Measurements from ENCODE around the gene CASP9.
"Not testable (repeated sequence)": the region's sequence is repeated elsewhere in the genome, so short reads cannot be mapped to it uniquely, and the experiment has no call there.

Gene CASP9

GRCh38 chr1:15500184-15501178, 23.5 kb downstream of the CASP9 start:
- Histone ChIP-seq H3K4me3 (replicated peaks; ENCODE audit: insufficient read depth, low read length) (no peak overlapping the region), H3K27ac (replicated peaks) (no peak overlapping the region), H3K27me3 (ENCODE audit: insufficient read depth, poor library complexity, severe bottlenecking) (no peaks in the 10 kb centered on the region)
- TF ChIP-seq SPI1 (IDR thresholded peaks at IDR 0.05; ENCODE audit: borderline replicate concordance, low read depth) (no peak), GABPA (IDR thresholded peaks at IDR 0.05; ENCODE audit: low read depth) (no peak), REST (IDR thresholded peaks at IDR 0.05; ENCODE audit: insufficient replicate concordance, low read depth) (no peak), CTCF (IDR thresholded peaks at IDR 0.05; ENCODE audit: insufficient read depth, low read length) (no peak), POLR2AphosphoS5 (IDR thresholded peaks at IDR 0.05; ENCODE audit: low read depth) (no peak)
- no peak for DNase-seq (ENCODE audit: low read depth in 1 of 2, low spot score in 1 of 2)

- no peak for DNase-seq (ENCODE audit: low read depth in 1 of 2, low spot score in 1 of 2)
- H3K27ac ChIP-seq (replicated peaks), result no peak overlapping the region
- no peaks in the 10 kb centered on the region for H3K27me3 ChIP-seq (ENCODE audit: insufficient read depth, poor library complexity, severe bottlenecking)
- no peak for TF ChIP-seq SPI1 (IDR thresholded peaks at IDR 0.05; ENCODE audit: borderline replicate concordance, low read depth)
- TF ChIP-seq REST (IDR thresholded peaks at IDR 0.05; ENCODE audit: insufficient replicate concordance, low read depth), result no peak
- no peak for TF ChIP-seq GABPA (IDR thresholded peaks at IDR 0.05; ENCODE audit: low read depth)
- no peak for TF ChIP-seq CTCF (IDR thresholded peaks at IDR 0.05; ENCODE audit: insufficient read depth, low read length)
- TF ChIP-seq POLR2AphosphoS5 (IDR thresholded peaks at IDR 0.05; ENCODE audit: low read depth), result no peak
- H3K4me3 ChIP-seq (replicated peaks; ENCODE audit: insufficient read depth, low read length), result no peak overlapping the region
These were observed 30.1 kb downstream of the CASP9 start for GRCh38 chr1:15493869-15494390.

GRCh38 chr1:15492596-15492995, 31.4 kb downstream of the CASP9 start:
- TF ChIP-seq GABPA (IDR thresholded peaks at IDR 0.05; ENCODE audit: low read depth) (no peak), REST (IDR thresholded peaks at IDR 0.05; ENCODE audit: insufficient replicate concordance, low read depth) (no peak), CTCF (IDR thresholded peaks at IDR 0.05; ENCODE audit: insufficient read depth, low read length) (no peak), POLR2AphosphoS5 (IDR thresholded peaks at IDR 0.05; ENCODE audit: low read depth) (no peak), SPI1 (IDR thresholded peaks at IDR 0.05; ENCODE audit: borderline replicate concordance, low read depth) (no peak)
- Histone ChIP-seq H3K27me3 (ENCODE audit: insufficient read depth, poor library complexity, severe bottlenecking) (no peaks in the 10 kb centered on the region), H3K4me3 (replicated peaks; ENCODE audit: insufficient read depth, low read length) (no peak overlapping the region), H3K27ac (replicated peaks) (no peak overlapping the region)
- DNase-seq (ENCODE audit: low read depth in 1 of 2, low spot score in 1 of 2), result no peak

GRCh38 chr1:15491010-15491409, 33.0 kb downstream of the CASP9 start:
- DNase-seq (ENCODE audit: low read depth in 1 of 2, low spot score in 1 of 2); H3K27ac ChIP-seq (replicated peaks); H3K4me3 ChIP-seq (replicated peaks; ENCODE audit: insufficient read depth, low read length); H3K27me3 ChIP-seq (ENCODE audit: insufficient read depth, poor library complexity, severe bottlenecking): not testable (repeated sequence)

Data from HL-60 (cell line).